ENCODE data around the gene KANSL1.
A peak's percentile ranks its signal among the peaks of the same experiment; 100 is the strongest.
"Not testable (repeated sequence)": the region's sequence is repeated elsewhere in the genome, so short reads cannot be mapped to it uniquely, and the experiment has no call there.

KANSL1 gene, protein sequence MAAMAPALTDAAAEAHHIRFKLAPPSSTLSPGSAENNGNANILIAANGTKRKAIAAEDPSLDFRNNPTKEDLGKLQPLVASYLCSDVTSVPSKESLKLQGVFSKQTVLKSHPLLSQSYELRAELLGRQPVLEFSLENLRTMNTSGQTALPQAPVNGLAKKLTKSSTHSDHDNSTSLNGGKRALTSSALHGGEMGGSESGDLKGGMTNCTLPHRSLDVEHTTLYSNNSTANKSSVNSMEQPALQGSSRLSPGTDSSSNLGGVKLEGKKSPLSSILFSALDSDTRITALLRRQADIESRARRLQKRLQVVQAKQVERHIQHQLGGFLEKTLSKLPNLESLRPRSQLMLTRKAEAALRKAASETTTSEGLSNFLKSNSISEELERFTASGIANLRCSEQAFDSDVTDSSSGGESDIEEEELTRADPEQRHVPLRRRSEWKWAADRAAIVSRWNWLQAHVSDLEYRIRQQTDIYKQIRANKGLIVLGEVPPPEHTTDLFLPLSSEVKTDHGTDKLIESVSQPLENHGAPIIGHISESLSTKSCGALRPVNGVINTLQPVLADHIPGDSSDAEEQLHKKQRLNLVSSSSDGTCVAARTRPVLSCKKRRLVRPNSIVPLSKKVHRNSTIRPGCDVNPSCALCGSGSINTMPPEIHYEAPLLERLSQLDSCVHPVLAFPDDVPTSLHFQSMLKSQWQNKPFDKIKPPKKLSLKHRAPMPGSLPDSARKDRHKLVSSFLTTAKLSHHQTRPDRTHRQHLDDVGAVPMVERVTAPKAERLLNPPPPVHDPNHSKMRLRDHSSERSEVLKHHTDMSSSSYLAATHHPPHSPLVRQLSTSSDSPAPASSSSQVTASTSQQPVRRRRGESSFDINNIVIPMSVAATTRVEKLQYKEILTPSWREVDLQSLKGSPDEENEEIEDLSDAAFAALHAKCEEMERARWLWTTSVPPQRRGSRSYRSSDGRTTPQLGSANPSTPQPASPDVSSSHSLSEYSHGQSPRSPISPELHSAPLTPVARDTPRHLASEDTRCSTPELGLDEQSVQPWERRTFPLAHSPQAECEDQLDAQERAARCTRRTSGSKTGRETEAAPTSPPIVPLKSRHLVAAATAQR (N-terminal part only)

DNA sequence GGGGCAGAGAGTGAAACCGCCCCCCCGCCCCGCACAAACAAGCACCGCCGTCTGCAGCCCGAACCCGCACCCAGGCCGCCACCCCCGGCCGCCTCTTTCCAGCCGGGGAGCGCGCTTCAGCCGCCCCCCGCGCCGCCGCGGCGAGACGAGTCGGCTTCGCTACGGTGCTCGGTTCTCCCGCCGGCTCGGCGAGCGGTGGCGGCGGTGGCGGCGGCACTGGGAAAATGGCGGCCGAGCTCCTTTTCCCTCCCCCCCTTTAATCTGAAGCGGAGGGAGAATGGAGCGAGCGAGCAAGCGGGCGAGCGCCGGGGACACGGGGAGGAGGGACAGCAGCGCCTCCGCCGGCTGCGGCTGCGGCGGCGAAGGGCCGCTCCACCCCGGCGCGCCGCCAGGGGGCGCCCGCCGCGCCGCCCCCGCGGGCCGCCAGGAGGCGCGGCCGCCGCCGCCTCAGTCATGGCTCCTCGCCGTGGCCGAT, at the start of gene KANSL1:
Gene KANSL1 (minus strand): TSS at position 279 of the 475 bp plus-strand sequence. CDS start 21,286 bp downstream, outside the sequence.
- DNase-seq = peak; percentile 98

DNA sequence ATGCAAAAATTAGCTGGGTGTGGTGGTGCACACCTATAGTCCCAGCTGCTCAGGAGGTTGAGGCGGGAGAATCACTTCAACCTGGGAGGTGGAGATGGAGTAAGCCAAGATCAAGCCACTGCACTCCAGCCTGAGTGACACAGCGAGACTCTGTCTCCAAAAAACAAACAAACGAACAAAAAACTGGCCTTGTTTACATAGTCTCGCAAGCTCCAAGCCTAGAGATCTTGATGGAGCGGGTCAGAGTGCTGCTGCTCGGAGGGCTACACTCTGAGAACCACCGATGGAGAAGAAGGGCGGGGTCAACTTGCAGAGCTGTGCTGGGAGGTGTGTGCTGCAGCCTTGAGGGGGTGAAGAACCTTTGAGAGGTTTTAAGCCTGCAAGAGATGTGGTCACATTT, 38.1 kb upstream of the KANSL1 start:
- DNase-seq = not testable (repeated sequence)

DNA sequence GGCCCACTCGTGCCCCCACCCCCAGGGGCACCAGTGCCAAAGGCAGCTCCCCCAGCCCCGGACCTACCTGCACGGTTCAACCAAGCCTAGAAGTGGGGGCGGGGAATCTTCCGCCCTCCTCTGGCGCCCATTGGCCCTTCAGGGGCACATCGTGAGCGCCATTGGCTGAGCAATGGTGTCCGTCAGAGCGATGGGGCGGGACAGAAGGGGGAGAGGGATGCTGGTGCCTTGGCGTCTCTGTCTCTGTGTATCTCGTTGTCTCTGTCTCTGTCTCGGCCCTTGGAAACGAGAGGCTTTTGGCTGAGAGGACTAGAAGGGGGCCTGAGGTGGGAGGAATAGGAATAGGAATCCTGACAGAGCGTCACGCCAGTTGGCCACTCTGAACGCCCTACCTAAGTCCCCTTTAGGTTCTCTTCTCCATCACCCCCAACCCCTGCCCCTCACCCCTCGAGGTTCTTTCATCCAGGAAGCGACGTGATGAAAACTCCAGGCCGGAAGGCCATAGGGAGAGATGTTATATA, 32.1 kb upstream of the KANSL1 start:
- DNase-seq = peak; percentile 100

DNA sequence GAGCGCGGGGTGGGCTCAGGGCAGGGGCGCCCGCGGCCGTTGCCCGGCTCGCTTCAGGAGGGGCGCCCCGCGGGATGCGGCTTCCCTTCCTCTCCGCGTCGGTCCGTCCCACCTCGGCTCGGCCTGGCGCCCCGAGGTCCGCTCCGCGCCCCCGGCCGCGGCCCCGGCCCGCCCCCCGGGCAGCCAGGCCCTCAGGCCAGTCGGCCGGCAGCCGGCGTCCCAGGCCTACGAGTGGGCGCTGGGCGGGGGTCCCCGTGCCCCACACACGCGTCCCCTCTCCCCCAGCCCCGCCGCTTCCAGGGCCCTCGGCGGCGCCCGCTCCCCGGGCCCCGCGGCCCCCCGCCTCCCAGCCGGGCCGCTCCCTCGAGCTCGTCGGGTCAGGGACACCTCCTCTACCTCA, 31.6 kb upstream of the KANSL1 start:
- not testable (repeated sequence) for DNase-seq

DNA sequence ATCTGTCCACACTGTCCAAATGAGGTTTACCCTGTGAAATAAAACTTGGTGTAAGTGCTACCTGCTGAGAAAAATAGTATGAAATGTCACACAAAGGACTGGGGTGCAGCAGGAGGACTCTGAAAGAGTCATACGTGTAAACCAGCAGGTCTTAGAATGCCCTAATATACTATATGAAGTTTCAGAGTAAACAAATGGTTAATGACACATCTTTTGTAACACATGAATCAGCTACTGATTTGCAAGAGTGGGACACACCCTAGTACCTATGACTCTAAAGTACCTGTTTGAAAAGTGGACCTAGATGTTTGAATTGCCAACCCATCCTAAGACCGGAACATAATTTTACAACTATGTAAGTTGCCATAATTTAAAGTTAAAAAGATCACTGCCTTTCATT, 29.8 kb upstream of the KANSL1 start:
- not testable (repeated sequence) for DNase-seq

DNA sequence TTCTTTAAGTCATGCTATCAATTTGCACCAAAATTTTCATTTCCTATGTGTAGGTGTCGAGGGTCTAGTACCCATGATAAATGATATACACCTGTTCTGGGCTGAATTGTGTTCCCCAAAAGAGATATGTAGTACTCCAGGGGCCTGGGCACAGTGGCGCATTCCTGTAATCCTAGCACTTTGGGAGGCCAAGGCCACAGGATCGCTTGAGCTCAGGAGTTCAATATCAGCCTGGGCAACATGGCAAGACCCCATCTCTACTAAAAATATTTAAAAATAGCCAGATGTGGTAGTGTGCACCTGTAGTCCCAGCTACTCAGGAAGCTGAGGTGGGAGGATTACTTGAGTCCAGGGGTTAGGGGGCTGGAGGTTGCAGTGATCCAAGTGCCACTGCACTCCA, 23.5 kb upstream of the KANSL1 start:
- DNase-seq = no peak

DNA sequence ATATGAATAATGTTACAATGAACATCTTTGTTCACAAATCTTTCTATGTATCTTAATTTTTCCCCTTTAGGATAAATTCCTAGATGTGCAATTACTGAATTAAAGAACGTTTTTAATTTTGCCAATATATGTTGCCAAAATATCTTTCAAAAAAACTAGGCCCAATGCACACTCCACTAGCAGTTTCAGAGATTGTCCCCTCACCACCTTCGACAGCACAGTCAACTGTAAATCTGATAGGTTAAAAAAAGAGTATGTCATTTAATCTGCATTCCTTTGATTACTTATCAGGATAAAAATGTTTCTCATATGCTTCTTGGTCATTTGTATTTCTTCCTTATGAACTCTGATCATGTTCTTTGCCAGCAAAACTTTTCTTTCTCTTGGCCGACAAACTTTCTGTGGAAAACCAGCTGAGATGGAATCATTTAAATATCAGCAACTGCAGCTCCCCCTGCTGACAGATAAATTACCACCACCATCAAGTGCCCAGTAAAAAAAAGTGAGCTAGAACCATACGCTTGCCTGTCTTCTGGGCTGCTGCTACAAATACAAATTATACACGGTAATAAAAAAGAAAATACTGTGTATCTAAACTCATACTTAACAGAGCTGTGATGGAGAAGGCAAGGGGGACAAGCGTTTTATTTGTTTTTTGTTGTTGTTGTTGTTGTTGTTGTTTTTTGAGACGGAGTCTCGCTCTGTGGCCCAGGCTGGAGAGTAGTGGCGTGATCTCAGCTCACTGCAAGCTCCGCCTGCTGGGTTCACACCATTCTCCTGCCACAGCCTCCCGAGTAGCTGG, 19.6 kb upstream of the KANSL1 start:
- DNase-seq = peak; percentile 81

DNA sequence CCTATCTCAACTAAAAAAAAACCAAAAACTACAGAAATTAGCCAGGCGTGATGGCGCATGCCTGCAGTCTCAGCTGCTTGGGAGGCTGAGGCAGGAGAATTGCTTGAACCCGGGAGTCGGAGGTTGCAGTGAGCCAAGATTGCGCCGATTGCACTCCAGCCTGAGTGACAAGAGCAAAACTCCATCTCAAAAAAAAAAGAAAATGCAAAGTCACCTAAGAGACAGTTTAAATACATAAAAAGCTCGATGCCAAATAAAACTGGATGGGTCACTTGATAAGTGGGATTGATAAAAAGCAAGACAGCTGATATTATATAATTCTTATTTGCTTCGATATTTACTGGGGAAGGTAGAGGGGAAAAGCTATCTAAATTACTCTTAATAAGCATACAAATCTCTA, 15.8 kb upstream of the KANSL1 start:
- no peak for DNase-seq

DNA sequence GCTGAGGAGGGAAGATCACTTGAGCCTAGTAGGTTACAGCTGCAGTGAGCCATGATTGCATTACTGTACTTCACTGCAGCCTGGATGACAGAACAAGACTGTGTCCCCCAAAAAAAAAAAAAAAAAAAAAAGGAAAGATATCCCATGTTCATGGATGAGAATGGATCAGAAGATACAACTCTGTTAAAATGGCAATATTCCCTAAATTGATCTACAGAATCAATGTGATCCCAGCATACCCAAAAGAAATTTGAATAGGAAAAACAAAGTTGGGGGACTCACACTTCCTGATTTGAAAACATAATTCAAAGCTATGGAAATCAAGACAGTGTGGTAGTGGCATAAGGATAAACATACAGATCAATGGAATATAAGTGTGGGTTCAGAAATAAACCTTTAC, 12.7 kb upstream of the KANSL1 start:
- no peak for DNase-seq

DNA sequence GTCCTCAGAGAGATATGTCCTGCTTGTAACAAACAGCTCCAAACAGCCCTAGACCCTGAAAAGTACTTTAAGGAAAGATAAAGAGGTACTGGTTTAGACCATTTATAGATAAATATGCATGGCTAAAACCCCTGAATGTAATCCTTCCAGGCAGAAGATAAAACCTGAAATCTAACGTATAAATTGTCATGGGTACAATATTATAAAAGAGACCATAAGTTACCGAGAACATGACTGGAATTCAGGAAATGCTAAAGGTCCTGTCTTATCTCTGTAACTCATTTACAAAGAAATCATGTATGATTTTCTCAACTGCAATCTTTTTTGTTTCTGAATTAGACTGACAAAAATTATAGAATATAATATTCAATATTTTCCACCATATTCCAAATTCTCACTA, 9.2 kb upstream of the KANSL1 start:
- no peak for DNase-seq

DNA sequence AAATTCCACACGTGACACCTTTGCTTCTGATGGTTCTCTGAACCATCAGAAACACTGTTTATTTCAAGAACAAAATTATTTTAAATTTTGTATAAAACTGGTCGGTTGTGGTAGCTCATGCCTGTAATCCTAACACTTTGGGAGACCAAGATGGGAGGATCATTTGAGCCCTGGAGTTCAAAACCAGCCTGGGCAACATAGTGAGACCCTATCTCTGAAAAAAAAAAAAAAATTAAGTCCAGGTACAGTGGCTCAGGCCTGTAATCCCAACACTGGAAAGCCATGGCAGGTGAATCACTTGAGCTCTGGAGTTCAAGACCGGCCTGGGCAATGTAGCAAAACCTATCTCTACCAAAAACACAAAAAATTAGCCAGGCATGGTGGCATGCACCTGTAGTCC, 8.3 kb upstream of the KANSL1 start:
- DNase-seq = no peak

DNA sequence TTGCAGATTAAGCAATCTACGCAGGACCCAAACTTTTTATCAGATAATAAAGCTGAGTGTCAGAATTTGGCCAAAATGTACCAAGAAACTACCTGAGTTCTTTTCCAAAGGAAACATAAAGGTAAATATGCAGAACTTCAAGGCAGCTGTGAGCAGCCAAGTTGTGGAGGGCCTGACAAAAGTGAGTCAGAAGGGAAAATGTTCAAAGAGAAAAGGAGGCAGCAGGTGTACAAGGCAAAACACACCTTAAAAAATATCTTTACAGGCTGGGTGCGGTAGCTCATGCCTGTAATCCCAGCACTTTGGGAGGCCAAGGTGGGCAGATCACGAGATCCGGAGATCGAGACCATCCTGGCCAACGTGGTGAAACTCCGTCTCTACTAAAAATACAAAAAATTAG, 7.0 kb upstream of the KANSL1 start:
- no peak for DNase-seq

DNA sequence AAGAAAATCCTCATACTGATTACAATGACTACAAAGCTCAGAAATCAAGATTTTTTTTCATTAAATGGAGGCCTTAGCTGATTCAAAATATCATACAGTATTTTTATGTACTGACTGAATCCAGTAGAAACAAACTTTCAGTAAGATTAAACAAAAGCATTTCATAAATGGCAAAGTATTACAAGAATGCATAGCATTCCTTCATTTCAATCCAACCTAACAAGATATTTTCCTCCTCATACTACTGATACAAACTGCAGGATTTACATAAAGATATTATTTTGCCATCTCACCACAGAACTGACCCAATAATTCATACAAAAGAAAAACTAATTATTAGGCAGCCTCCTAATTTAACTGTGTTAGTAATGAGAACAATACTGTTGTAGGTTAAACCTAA, 6.2 kb upstream of the KANSL1 start:
- no peak for DNase-seq

DNA sequence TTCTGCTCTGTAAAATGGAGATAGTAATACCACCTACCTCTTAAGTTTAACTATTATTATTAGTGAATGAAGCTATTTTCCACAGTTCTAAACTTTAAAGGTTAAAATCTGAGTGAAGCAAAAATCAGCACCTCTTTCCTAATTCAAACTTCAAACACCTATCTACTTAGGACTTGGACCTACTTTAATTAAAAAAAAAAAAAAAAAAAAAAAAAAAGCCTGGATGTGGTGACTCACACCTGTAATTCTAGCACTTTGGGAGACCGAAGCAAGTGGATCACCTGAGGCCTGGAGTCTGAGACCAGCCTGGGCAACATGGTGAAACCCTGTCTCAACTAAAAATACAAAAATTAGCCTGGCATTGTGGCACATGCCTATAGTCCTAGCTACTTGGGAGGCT, 5.0 kb upstream of the KANSL1 start:
- no peak for DNase-seq

DNA sequence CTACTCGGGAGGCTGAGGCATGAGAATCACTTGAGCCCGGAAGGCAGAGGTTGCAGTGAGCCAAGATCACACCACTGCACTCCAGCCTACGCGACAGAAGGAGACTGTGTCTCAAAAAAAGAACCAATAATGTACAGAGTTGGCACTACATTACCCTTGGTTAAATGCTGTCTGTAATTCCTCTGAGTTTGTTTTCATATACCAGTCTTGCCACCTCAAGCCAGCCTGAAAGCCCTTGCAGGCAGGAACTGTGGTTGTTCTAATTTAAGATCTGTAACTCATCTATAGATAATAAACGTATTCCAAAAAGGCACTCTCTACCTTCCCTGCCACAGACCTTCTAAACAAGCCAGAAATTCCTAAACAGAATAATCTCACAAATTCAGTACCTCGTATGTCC, 4.3 kb upstream of the KANSL1 start:
- no peak for DNase-seq

DNA sequence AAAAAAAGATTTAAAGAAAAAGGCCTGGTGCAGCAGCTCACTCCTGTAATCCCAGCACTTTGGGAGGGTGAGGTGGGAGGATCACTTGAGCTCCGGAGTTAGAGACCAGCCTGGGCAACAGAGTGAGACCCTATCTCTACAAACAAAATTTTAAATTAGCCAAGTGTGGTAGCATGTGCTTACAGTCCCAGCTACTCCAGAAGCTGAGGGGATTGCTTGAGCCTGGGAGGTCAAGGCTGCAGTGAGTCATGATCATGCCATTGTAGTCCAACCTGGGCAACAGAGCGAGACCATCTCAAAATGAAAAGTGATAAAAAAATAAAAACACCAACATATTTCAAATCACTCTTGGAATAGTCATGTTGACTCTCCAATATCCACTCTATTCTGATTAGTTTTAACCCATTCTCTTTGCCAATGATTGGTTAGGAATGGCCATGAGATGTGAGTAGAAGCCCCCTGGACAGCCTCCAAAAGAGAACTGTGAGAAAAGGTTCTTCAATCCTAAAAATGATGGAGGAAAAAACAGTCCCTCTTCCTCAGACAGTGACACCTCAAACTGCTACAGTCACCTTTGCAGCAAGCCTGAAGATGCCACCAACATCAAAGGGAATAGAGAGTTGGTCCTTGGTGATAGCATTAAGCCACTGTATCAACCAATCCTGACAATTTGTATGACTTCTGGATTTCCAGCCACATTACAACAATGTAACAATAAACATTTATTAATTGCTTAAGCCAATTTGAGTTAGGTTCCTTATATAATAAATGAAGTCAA, 2.9 kb upstream of the KANSL1 start:
- no peak for DNase-seq

DNA sequence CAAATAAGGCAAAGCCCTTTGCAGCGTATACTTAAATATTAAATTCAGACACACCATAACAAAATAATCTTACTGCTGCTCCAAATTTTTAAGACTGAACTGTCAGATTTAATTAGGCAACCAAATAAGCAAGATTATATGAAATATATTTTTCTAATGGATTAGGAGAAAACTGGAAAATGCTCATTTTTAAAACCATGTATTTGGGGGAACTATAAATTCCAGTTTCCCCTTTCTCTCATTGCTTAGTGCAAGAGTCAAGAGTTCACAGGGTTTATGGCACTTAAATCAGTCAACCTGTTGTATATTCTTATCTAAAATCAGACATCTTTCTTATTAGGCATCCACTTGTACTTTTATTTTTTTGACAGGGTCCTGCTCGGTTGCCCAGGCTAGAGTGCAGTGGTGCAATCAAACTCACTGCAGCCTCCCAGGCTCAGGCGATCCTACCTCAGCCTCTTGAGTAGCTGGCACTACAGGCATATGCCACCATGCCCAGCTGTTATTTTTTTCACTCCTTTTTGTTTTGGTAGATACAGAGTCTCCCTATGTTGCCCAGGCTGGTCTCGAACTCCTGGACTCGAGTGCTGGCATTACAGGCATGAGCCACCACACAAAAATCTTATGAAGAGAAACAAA, 2.1 kb upstream of the KANSL1 start:
- no peak for DNase-seq

DNA sequence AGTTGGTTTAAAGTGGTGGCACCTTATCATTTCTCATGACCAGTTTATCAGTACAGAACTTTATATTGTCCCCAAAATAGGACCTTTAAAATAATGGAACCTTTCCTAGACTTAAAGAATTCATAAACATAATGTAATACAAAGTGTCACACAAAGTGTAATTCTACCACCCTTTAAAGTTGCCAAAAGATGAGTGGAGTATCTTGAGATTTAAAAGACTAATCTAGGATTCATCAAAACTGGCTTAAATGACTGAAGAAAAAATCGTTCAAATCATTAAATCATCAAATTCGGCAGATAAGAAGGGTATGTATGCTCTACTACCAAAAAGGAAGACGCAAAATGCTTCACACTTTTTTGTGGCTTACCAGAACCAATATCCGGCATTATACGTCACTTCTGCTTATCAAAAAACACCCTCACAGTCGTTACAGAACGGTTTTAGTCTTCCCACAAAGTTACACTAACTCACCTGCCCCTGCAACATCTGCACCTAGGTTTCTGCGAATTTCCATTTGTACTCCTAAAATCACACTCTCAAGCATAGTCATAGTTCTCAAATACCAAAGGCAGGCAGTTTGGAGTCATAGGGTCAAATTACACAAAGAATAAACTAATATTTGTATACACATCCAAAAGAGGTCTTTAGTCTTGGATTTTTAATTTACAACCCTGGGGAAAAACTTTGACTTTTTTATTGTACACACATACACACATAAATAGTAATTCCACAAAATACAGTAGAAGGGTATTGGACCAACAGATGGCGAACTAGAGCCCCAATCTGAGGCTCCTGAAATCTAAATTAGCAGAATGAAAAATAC, 1.4 kb upstream of the KANSL1 start:
- no peak for DNase-seq

DNA sequence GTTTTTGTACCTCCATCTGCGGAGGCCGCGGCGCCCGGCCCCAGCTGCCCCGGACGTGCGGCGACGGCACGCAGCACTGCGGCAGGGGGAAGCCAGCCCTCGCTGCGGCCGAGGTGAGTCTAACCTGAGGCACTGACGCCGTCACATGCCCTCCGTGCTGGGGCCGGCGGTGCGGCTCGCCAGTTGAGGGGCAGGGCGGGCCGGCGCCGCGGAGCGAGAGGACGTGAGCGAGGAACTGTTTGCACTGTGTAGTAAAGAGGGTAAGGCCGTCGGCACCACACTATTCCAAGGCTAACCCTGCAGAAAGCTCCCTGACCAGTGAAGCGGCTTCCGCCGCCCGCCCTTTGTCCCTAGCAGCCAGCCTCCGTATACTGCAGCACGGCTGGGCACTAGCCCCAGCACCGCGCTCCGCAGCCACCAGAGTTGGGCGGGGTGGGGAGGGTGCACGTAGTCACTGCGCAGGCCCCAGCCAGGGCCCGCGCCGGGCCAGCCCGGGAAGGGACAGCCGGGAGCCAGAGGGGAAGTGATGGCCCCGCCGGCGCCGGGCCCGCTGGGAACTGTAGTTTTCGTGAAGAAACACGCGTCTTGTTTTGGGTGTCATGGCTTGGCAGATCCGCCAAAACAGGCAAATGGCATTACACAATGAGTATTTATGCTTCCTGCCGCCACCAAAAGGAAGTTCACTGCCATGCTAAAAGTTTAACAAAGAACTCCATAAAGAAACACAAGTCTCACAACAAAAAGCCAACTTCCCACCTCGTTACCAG, 580 bp upstream of the KANSL1 start:
- peak; percentile 99 for DNase-seq

Measured in islet precursor cell (in vitro differentiated cells).